ENCODE measurements around the gene KIF9.

GRCh38 chr3:47324278-47324865, 41.8 kb upstream of the KIF9 start:
- TF ChIP-seq TAF1 (IDR thresholded peaks at IDR 0.05; ENCODE audit: low read depth, low read length) = no peak
- no peak for TF ChIP-seq POLR2A (IDR thresholded peaks at IDR 0.05; ENCODE audit: low read depth, low read length)
- TF ChIP-seq POU2F2 (IDR thresholded peaks at IDR 0.05; ENCODE audit: low read depth, low read length) = no peak
- no peak for TF ChIP-seq POLR2AphosphoS5 (IDR thresholded peaks at IDR 0.05; ENCODE audit: low read depth, low read length)
- no peak for TF ChIP-seq SPI1 (IDR thresholded peaks at IDR 0.05; ENCODE audit: low read depth, low read length)

Measured in GM12891 (cell line).